Measurements from ENCODE around the gene SKI. TPM values are rescaled to one million over a fixed set of nuclear protein-coding genes. Genes with fewer than 3 reads are reported as not detected.

The SKI gene
- polyA plus RNA-seq, 3 donors = 9.5 to 69.2 (median 36.3) TPM

- WGBS, 3 donors = 89 to 90% (median 89%) methylated on average over 49 of the region's 49 CpGs
- H3K27ac ChIP-seq (ENCODE audit: low read depth, low read length) = no peak overlapping the region
Observed at GRCh38 chr1:2304921-2305681, 77.0 kb downstream of the SKI start.

GRCh38 chr1:2306151-2306978 lies 78.2 kb downstream of the SKI start:
- 89 to 93% (median 92%) methylated on average over 76 to 81 of the region's 81 CpGs for WGBS, 3 donors
- H3K27ac ChIP-seq (ENCODE audit: low read depth, low read length) = no peak overlapping the region

GRCh38 chr1:2307064-2307605 lies 79.0 kb downstream of the SKI start:
- 95 to 97% (median 96%) methylated on average over 41 of the region's 41 CpGs for WGBS, 3 donors
- H3K27ac ChIP-seq (ENCODE audit: low read depth, low read length) = no peak overlapping the region

- no peak overlapping the region for H3K27ac ChIP-seq (ENCODE audit: low read depth, low read length)
- WGBS, 3 donors = 90 to 94% (median 91%) methylated on average over 15 of the region's 15 CpGs
Observed at GRCh38 chr1:2307972-2308371, 79.9 kb downstream of the SKI start.

GRCh38 chr1:2308844-2309243 lies 80.7 kb downstream of the SKI start:
- 90 to 94% (median 92%) methylated on average over 20 of the region's 20 CpGs for WGBS, 3 donors

GRCh38 chr1:2310332-2311183 lies 82.4 kb downstream of the SKI start:
- no peak overlapping the region for H3K27ac ChIP-seq (ENCODE audit: low read depth, low read length)
- 62 to 72% (median 65%) methylated on average over 27 to 28 of the region's 28 CpGs for WGBS, 3 donors

More at GRCh38 chr1:2308844-2309243, 80.7 kb downstream of the SKI start:
- no peak overlapping the region for H3K27ac ChIP-seq (ENCODE audit: low read depth, low read length)

- H3K27ac ChIP-seq (ENCODE audit: low read depth, low read length) = no peak overlapping the region
- 42 to 48% (median 45%) methylated on average over 20 to 21 of the region's 21 CpGs for WGBS, 3 donors
Observed at GRCh38 chr1:2311184-2312032, 83.3 kb downstream of the SKI start.

GRCh38 chr1:2312160-2312514 lies 84.0 kb downstream of the SKI start:
- no peak overlapping the region for H3K27ac ChIP-seq (ENCODE audit: low read depth, low read length)
- WGBS, 3 donors = 34 to 70% (median 55%) methylated on average over 5 to 10 of the region's 10 CpGs

- 45 to 56% (median 49%) methylated on average over 22 to 24 of the region's 24 CpGs for WGBS, 3 donors
- H3K27ac ChIP-seq (ENCODE audit: low read depth, low read length) = no peak overlapping the region
Observed at GRCh38 chr1:2312515-2313301, 84.6 kb downstream of the SKI start.

- no peak overlapping the region for H3K27ac ChIP-seq (ENCODE audit: low read depth, low read length)
- WGBS, 3 donors = 57 to 74% (median 60%) methylated on average over 18 of the region's 18 CpGs
Observed at GRCh38 chr1:2313651-2314261, 85.6 kb downstream of the SKI start.

GRCh38 chr1:2314273-2314802 lies 86.2 kb downstream of the SKI start:
- H3K27ac ChIP-seq (ENCODE audit: low read depth, low read length) = no peak overlapping the region
- WGBS, 3 donors = 12 to 18% (median 15%) methylated on average over 32 to 53 of the region's 54 CpGs

- no peak overlapping the region for H3K27ac ChIP-seq (ENCODE audit: low read depth, low read length)
- WGBS, 3 donors = 8 to 43% (median 21%) methylated on average over 16 to 84 of the region's 91 CpGs
Observed at GRCh38 chr1:2314803-2315673, 86.9 kb downstream of the SKI start.

- WGBS, 3 donors = 65 to 76% (median 67%) methylated on average over 20 to 21 of the region's 21 CpGs
- no peak overlapping the region for H3K27ac ChIP-seq (ENCODE audit: low read depth, low read length)
Observed at GRCh38 chr1:2315674-2316450, 87.7 kb downstream of the SKI start.

- WGBS, 3 donors = 57 to 72% (median 68%) methylated on average over 16 of the region's 16 CpGs
Observed at GRCh38 chr1:2316451-2316961, 88.4 kb downstream of the SKI start.

More at GRCh38 chr1:2316451-2316961, 88.4 kb downstream of the SKI start:
- H3K27ac ChIP-seq (ENCODE audit: low read depth, low read length) = no peak overlapping the region
